A549 (cell line): Measurements from ENCODE around the gene RAB1B. TPM values are rescaled to one million over a fixed set of nuclear protein-coding genes. Genes with fewer than 3 reads are reported as not detected.

Source experiments
- ATAC-seq, 2 experiments: fragments of 200-7000 bp in 1 of 2; fragments of >200 bp in 1 of 2; cut with Nextera tagmentation in 1 of 2; cut with Tn5 transposase in 1 of 2; 3 replicates each; pipeline versions ENCODE4 v1.8.0 to v1.9.1; 2018 to 2020; ENCODE audit warnings: mild to moderate bottlenecking in 1 of 2, moderate library complexity in 1 of 2
- CTCF ChIA-PET: fragments of 300-600 bp; sonication (Branson Sonifier 250); formaldehyde crosslinking; extraction: SDS; loops from one replicate; lab custom pipeline; 2021; ENCODE audit warnings: antibody characterized with exemption, inconsistent platforms; lab: Yijun Ruan, JAX
- POLR2A ChIA-PET: fragments of 350-600 bp; formaldehyde crosslinking; extraction: SDS; loops from one replicate; lab custom pipeline; 2021; ENCODE audit warnings: antibody characterized with exemption, inconsistent platforms; lab: Yijun Ruan, JAX
- DNase-seq, 2 experiments: peaks; one replicate each; pipeline versions ENCODE4 v3.0.0 to v3.0.0-alpha.2; 2011 to 2016; ENCODE audit warnings: low read depth in 1 of 2, low spot score in 1 of 2
- FAIRE-seq: peaks from 2 replicates; lab custom pipeline; 2011; peaks lifted over from hg19 to GRCh38; lab: Jason Lieb, UNC
- H3K27ac ChIP-seq, 2 experiments: fragments of >200 bp; sonication (Bioruptor Twin); formaldehyde crosslinking; 3 replicates each; pipeline ENCODE4 v1.5.1; 2016 to 2017
- H3K4me1 ChIP-seq: fragments of >200 bp; sonication (Bioruptor Twin); formaldehyde crosslinking; 3 replicates; pipeline ENCODE4 v1.6.1; 2016
- H3K4me2 ChIP-seq: fragments of >200 bp; sonication (Bioruptor Twin); formaldehyde crosslinking; 3 replicates; pipeline ENCODE4 v1.6.1; 2016
- H3K4me3 ChIP-seq: fragments of >200 bp; sonication (Bioruptor Twin); formaldehyde crosslinking; 3 replicates; pipeline ENCODE4 v1.5.1; 2016
- H3K9me3 ChIP-seq: fragments of >200 bp; sonication (Bioruptor Twin); formaldehyde crosslinking; 3 replicates; pipeline ENCODE4 v1.6.1; 2016
- BHLHE40 ChIP-seq: IDR thresholded peaks from 2 replicates; pipeline ENCODE4 v1.6.1; 2012; ENCODE audit warnings: low read depth, low read length, inconsistent platforms
- CHD2 ChIP-seq: fragments of 150-350 bp; IDR thresholded peaks from 2 replicates; pipeline ENCODE4 v1.6.1; 2014; ENCODE audit warnings: low read length; ENCODE audit not compliant: partially characterized antibody
- EHMT2 ChIP-seq: fragments of 200-600 bp; sonication (generic); IDR thresholded peaks from 2 replicates; pipeline ENCODE4 v1.6.1; 2016; ENCODE audit warnings: antibody characterized with exemption, low read depth, mild to moderate bottlenecking, moderate library complexity
- ESRRA ChIP-seq: fragments of 150-350 bp; IDR thresholded peaks from 2 replicates; pipeline ENCODE4 v1.6.1; 2014; ENCODE audit warnings: mild to moderate bottlenecking, low read length, borderline replicate concordance
- FOXS1 ChIP-seq: fragments of 250-450 bp; sonication (Bioruptor Pico); IDR thresholded peaks from 2 replicates; pipeline ENCODE4 v1.5.0; 2020; ENCODE audit warnings: mild to moderate bottlenecking, moderate library complexity
- GATA3 ChIP-seq: IDR thresholded peaks from 2 replicates; pipeline ENCODE4 v1.6.1; 2012; ENCODE audit warnings: borderline replicate concordance
- HEYL ChIP-seq: fragments of 250-450 bp; sonication (Bioruptor Pico); IDR thresholded peaks from 2 replicates; pipeline ENCODE4 v1.8.0; 2021; ENCODE audit warnings: mild to moderate bottlenecking, moderate library complexity
- HOXB5 ChIP-seq: fragments of 250-450 bp; sonication (Bioruptor Pico); IDR thresholded peaks from 2 replicates; pipeline ENCODE4 v1.5.0; 2020; ENCODE audit warnings: mild to moderate bottlenecking, moderate library complexity
- JUN ChIP-seq, 2 experiments: fragments of >200 bp; sonication (Bioruptor Twin); formaldehyde crosslinking; IDR thresholded peaks; 2 replicates in 1 of 2; 3 replicates in 1 of 2; pipeline ENCODE4 v1.6.1; 2016 to 2017
- KDM1A ChIP-seq: fragments of 200-600 bp; sonication (generic); IDR thresholded peaks from 2 replicates; pipeline ENCODE4 v1.6.1; 2016; ENCODE audit warnings: low read depth, mild to moderate bottlenecking
- MYC ChIP-seq: IDR thresholded peaks from 2 replicates; pipeline ENCODE4 v1.6.1; 2012; ENCODE audit warnings: mild to moderate bottlenecking, inconsistent platforms, low read length, improper control_type of control experiment, borderline replicate concordance
- NPAS2 ChIP-seq: fragments of 250-450 bp; sonication (Bioruptor Pico); IDR thresholded peaks from 2 replicates; pipeline ENCODE4 v1.8.0; 2022; ENCODE audit warnings: mild to moderate bottlenecking, moderate library complexity, borderline replicate concordance
- PHF8 ChIP-seq: fragments of 200-600 bp; sonication (generic); IDR thresholded peaks from 2 replicates; pipeline ENCODE4 v1.6.1; 2016; ENCODE audit warnings: low read depth, mild to moderate bottlenecking, antibody characterized with exemption, moderate library complexity, borderline replicate concordance
- POLR2A ChIP-seq: IDR thresholded peaks from 2 replicates; pipeline ENCODE4 v1.6.1; 2012; ENCODE audit warnings: mild to moderate bottlenecking, low read length
- RCOR1 ChIP-seq: fragments of 150-350 bp; IDR thresholded peaks from 2 replicates; pipeline ENCODE4 v1.6.1; 2014; ENCODE audit warnings: antibody characterized with exemption, low read length, low read depth
- SREBF2 ChIP-seq: fragments of 450-650 bp; IDR thresholded peaks from 2 replicates; pipeline ENCODE4 v1.6.1; 2014; ENCODE audit warnings: mild to moderate bottlenecking, moderate library complexity
- ZFP36 ChIP-seq: fragments of 450-650 bp; IDR thresholded peaks from 2 replicates; pipeline ENCODE4 v1.6.1; 2014; ENCODE audit warnings: borderline replicate concordance; ENCODE audit not compliant: partially characterized antibody
- ZNF302 ChIP-seq: fragments of 250-450 bp; sonication (Bioruptor Pico); IDR thresholded peaks from 2 replicates; pipeline ENCODE4 v1.9.0; 2021; ENCODE audit warnings: inconsistent platforms, mild to moderate bottlenecking, moderate library complexity
- WGBS: methylation state at CpG from one replicate; pipeline ENCODE4 v1.1.6; 2017; ENCODE audit errors: missing lambda C conversion rate; 5-methylcytosine and 5-hydroxymethylcytosine counted together
- polyA plus RNA-seq, 4 experiments: library from polyadenylated mRNA; depleted of rRNA in 3 of 4; stranded (reverse); fragments of >200 nt; fragmentation: RNase III in 1 of 4; extraction: RNeasy Plus Mini Kit Qiagen cat#74134 plus additional on column Dnase treatment in 1 of 4; gene quantifications; 2 replicates in 3 of 4; 3 replicates in 1 of 4; pipeline ENCODE4 v1.2.3, GENCODE V29; 2011 to 2017
- TF ChIP-seq, protein P1 (sequence below): IDR thresholded peaks from 2 replicates; pipeline ENCODE4 v1.6.1; 2012
- TF ChIP-seq, protein P2 (sequence below): fragments of >200 bp; sonication (Bioruptor Twin); formaldehyde crosslinking; IDR thresholded peaks from 2 replicates; pipeline ENCODE4 v1.6.1; 2016
- TF ChIP-seq, protein P3 (sequence below): fragments of >200 bp; sonication (Bioruptor Twin); formaldehyde crosslinking; IDR thresholded peaks from 3 replicates; pipeline ENCODE4 v1.6.1; 2016
- TF ChIP-seq, protein P4 (sequence below): IDR thresholded peaks from 2 replicates; pipeline ENCODE4 v1.6.1; 2012; ENCODE audit warnings: low read depth, borderline replicate concordance
- TF ChIP-seq, protein P5 (sequence below): fragments of 250-450 bp; sonication (Bioruptor Pico); IDR thresholded peaks from 2 replicates; pipeline ENCODE4 v1.5.0; 2021; ENCODE audit warnings: mild to moderate bottlenecking, moderate library complexity, borderline replicate concordance

Gene RAB1B
- polyA plus RNA-seq, 2 of the 4 experiments (the other 2 are of a cell fraction) = 87.8 to 147 TPM

DNA sequence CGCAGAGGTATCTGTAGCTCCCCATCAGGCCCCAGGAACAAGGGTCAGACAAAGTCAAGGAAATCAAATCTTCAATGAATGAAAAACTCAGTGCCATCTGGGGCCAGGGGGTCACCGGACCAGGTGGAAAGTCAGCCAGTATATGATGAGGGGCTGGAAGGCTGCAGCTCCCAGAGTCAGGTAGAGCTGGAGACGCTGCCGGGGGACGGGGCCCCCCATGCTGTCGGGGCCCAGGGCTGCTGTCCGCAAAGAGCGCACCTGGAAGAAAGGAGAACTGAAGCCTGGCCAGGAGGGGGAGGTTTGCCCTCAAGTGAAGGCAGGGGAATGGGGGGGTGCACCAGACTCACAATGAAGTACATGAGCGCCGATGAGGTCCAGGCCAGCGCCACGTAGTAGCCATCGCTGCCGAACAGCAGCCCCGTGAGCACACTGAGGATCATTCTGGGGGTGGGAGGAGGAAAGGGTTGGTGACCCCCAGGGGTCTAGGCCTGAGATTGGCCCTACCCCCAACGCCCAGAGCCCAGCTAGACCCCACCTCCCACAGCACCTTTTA, 16.2 kb downstream of the RAB1B start:
- FAIRE-seq (no peak), DNase-seq (no peak), ATAC-seq (no peak)
- WGBS = 92% methylated on average over 16 of the region's 16 CpGs
- Histone ChIP-seq H3K27ac (no peak overlapping the region), H3K4me3 (no peak overlapping the region), H3K9me3 (no peaks in the 10 kb centered on the region)
- POLR2A ChIA-PET = no interaction called here
- CTCF ChIA-PET = interaction anchor here (0.9 to 8.3 kb wide), 4 partner anchors 26 to 62 kb away, joined by 3 to 63 read pairs (median 3); partner anchors contain the start of gene B4GAT1
- no peak for TF ChIP-seq JUN (IDR thresholded peaks at IDR 0.05)
- no peak for TF ChIP-seq CHD2
- TF ChIP-seq, protein P1, sequence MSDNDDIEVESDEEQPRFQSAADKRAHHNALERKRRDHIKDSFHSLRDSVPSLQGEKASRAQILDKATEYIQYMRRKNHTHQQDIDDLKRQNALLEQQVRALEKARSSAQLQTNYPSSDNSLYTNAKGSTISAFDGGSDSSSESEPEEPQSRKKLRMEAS = no peak
- TF ChIP-seq KDM1A = no peak
- TF ChIP-seq BHLHE40 = no peak
- TF ChIP-seq HOXB5 = no peak
- TF ChIP-seq GATA3 = no peak
- TF ChIP-seq, protein P2, sequence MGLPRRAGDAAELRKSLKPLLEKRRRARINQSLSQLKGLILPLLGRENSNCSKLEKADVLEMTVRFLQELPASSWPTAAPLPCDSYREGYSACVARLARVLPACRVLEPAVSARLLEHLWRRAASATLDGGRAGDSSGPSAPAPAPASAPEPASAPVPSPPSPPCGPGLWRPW = no peak
- TF ChIP-seq ZNF302 = no peak
- no peak for TF ChIP-seq HEYL (CRISPR knock-in tag)
- no peak for TF ChIP-seq EHMT2
- no peak for TF ChIP-seq POLR2A
- TF ChIP-seq MYC = no peak
- TF ChIP-seq, protein P3, sequence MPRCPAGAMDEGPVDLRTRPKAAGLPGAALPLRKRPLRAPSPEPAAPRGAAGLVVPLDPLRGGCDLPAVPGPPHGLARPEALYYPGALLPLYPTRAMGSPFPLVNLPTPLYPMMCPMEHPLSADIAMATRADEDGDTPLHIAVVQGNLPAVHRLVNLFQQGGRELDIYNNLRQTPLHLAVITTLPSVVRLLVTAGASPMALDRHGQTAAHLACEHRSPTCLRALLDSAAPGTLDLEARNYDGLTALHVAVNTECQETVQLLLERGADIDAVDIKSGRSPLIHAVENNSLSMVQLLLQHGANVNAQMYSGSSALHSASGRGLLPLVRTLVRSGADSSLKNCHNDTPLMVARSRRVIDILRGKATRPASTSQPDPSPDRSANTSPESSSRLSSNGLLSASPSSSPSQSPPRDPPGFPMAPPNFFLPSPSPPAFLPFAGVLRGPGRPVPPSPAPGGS = no peak
- no peak for TF ChIP-seq ESRRA
- TF ChIP-seq SREBF2 = no peak
- no peak for TF ChIP-seq RCOR1
- TF ChIP-seq, all 56 proteins: peak for 0
- H3K4me1 ChIP-seq = peaks cover 30% of the 10 kb centered on the region
- H3K4me2 ChIP-seq = no peak overlapping the region

DNA sequence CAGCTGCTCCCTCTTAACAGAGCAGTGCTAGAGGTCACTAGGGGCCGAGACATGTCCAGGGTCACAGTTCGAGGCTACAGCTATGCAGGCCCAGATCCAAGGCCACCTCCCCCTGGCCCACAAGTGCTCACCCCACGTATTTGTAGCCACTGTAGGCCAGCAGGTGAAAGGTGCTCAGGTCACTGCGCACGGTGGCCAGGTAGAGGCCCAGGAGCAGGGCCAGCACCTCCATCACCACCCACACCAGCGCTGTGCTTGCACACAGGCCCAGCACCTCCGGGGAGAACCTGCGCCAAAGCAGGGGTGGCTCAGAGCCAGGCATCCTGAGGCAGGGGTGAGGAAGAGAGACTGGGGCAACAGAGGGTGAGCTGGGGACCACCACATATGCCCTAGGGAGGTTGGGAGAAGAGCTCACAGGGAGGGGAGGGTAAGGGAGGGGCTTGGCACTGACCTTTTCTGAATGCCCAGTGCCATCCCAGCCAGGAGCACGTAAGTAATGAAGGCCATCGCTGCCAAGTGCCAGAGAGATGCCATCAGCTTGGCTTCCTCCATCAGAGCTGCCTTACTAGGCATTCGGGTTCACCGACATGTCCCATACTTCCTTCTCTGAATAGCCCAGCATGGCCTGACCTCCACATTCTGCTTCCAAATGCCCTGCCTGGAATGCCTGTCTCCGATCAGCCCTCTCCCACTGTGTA, 17.0 kb downstream of the RAB1B start:
- no peak overlapping the region for H3K27ac ChIP-seq
- no peaks in the 10 kb centered on the region for H3K9me3 ChIP-seq
- WGBS = 92% methylated on average over 11 of the region's 13 CpGs
- H3K4me1 ChIP-seq = peaks cover 37% of the 10 kb centered on the region
- FAIRE-seq = no peak
- POLR2A ChIA-PET = no interaction called here
- H3K4me3 ChIP-seq = no peak overlapping the region
- no peak overlapping the region for H3K4me2 ChIP-seq
- TF ChIP-seq, protein P4, sequence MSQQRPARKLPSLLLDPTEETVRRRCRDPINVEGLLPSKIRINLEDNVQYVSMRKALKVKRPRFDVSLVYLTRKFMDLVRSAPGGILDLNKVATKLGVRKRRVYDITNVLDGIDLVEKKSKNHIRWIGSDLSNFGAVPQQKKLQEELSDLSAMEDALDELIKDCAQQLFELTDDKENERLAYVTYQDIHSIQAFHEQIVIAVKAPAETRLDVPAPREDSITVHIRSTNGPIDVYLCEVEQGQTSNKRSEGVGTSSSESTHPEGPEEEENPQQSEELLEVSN = no peak
- no peak for TF ChIP-seq ZFP36
- TF ChIP-seq, protein P5, sequence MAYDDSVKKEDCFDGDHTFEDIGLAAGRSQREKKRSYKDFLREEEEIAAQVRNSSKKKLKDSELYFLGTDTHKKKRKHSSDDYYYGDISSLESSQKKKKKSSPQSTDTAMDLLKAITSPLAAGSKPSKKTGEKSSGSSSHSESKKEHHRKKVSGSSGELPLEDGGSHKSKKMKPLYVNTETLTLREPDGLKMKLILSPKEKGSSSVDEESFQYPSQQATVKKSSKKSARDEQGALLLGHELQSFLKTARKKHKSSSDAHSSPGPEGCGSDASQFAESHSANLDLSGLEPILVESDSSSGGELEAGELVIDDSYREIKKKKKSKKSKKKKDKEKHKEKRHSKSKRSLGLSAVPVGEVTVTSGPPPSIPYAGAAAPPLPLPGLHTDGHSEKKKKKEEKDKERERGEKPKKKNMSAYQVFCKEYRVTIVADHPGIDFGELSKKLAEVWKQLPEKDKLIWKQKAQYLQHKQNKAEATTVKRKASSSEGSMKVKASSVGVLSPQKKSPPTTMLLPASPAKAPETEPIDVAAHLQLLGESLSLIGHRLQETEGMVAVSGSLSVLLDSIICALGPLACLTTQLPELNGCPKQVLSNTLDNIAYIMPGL (CRISPR knock-in tag) = no peak
- TF ChIP-seq FOXS1 = no peak
- no peak for TF ChIP-seq NPAS2 (CRISPR knock-in tag)
- TF ChIP-seq PHF8 = no peak
- DNase-seq = no peak
- ATAC-seq = no peak
- CTCF ChIA-PET = interaction anchor here (0.7 to 8.3 kb wide), 4 partner anchors 26 to 326 kb away, joined by 3 to 63 read pairs (median 10); partner anchors contain the start of gene B4GAT1
